ENCODE measurements around the gene BACE2.

DNA sequence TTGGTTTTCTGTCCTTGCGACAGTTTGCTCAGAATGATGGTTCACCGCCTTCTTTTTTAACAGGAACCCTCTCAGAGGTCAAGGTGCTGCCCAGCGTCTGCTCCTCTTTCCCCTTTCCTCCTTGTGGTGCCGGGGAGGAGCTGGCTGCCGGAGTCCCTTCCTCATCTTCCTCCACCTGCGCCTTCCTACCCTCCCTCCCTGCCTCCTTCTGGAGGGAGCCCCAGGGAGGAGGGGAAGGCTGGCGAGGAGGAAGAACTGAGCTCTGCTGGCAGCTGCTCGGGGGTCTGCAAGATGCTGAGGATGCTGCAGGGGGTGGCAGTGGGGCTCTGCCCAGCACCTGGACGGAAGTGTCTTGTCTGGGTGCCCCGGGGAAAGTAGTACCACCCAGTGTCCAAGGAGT, 31.2 kb downstream of the BACE2 start:
- TF ChIP-seq JUN (IDR thresholded peaks at IDR 0.05; ENCODE audit: borderline replicate concordance, insufficient read depth, insufficient read length, low read depth): no peak
- TF ChIP-seq, protein P1, sequence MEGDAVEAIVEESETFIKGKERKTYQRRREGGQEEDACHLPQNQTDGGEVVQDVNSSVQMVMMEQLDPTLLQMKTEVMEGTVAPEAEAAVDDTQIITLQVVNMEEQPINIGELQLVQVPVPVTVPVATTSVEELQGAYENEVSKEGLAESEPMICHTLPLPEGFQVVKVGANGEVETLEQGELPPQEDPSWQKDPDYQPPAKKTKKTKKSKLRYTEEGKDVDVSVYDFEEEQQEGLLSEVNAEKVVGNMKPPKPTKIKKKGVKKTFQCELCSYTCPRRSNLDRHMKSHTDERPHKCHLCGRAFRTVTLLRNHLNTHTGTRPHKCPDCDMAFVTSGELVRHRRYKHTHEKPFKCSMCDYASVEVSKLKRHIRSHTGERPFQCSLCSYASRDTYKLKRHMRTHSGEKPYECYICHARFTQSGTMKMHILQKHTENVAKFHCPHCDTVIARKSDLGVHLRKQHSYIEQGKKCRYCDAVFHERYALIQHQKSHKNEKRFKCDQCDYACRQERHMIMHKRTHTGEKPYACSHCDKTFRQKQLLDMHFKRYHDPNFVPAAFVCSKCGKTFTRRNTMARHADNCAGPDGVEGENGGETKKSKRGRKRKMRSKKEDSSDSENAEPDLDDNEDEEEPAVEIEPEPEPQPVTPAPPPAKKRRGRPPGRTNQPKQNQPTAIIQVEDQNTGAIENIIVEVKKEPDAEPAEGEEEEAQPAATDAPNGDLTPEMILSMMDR (IDR thresholded peaks at IDR 0.05; ENCODE audit: extremely low read depth in 1 of 2, insufficient read depth in 1 of 2, low read depth in 1 of 2, low read length in 2 of 2): no peak
